Esophagus (tissue), 2 donors: ENCODE data around the gene EVX1. TPM values are rescaled to one million over a fixed set of nuclear protein-coding genes. Genes with fewer than 3 reads are reported as not detected.

Source experiments
- H3K27ac ChIP-seq, 2 donors: one replicate each; pipeline ENCODE4 v1.5.1; 2013; ENCODE audit warnings: low read depth in 2 of 2, mild to moderate bottlenecking in 2 of 2, inconsistent platforms in 1 of 2, low read length in 1 of 2, moderate library complexity in 1 of 2
- H3K27me3 ChIP-seq, 2 donors: one replicate each; pipeline ENCODE4 v1.6.1; 2013; ENCODE audit warnings: low read length in 2 of 2, control low read depth in 1 of 2, mild to moderate bottlenecking in 1 of 2; ENCODE audit not compliant: insufficient read depth in 2 of 2, control insufficient read depth in 1 of 2
- H3K36me3 ChIP-seq, 2 donors: one replicate each; pipeline ENCODE4 v1.6.1; 2013; ENCODE audit warnings: low read length in 1 of 2; ENCODE audit not compliant: control insufficient read depth in 2 of 2, insufficient read depth in 2 of 2
- H3K4me1 ChIP-seq, 2 donors: one replicate each; pipeline ENCODE4 v1.6.1; 2013; ENCODE audit warnings: low read length in 1 of 2; ENCODE audit not compliant: control insufficient read depth in 2 of 2, insufficient read depth in 2 of 2
- H3K4me3 ChIP-seq, 2 donors: one replicate each; pipeline ENCODE4 v1.5.1; 2013; ENCODE audit warnings: low read length in 2 of 2, mild to moderate bottlenecking in 2 of 2, low read depth in 1 of 2, moderate library complexity in 1 of 2
- H3K9me3 ChIP-seq, 2 donors: one replicate each; pipeline ENCODE4 v1.6.1; 2013; ENCODE audit warnings: mild to moderate bottlenecking in 2 of 2, low read depth in 1 of 2, low read length in 1 of 2, moderate library complexity in 1 of 2; ENCODE audit not compliant: control insufficient read depth in 2 of 2, insufficient read depth in 1 of 2
- WGBS, 2 donors: extraction: QIAGEN DNeasy Blood & Tissue Kit; methylation state at CpG; one replicate each; pipeline ENCODE4 v1.1.7; 2013; 5-methylcytosine and 5-hydroxymethylcytosine counted together
- polyA plus RNA-seq, 2 donors: library from polyadenylated mRNA; stranded (reverse); fragments of 200-250 nt; gene quantifications; one replicate each; pipeline ENCODE4 v1.2.3, GENCODE V29; 2013
- donor health status: healthy with polysubstance abuse.
- donor health status: Bipolar disorder and iron deficiency.

Gene EVX1
- polyA plus RNA-seq, 2 donors = not detected

DNA sequence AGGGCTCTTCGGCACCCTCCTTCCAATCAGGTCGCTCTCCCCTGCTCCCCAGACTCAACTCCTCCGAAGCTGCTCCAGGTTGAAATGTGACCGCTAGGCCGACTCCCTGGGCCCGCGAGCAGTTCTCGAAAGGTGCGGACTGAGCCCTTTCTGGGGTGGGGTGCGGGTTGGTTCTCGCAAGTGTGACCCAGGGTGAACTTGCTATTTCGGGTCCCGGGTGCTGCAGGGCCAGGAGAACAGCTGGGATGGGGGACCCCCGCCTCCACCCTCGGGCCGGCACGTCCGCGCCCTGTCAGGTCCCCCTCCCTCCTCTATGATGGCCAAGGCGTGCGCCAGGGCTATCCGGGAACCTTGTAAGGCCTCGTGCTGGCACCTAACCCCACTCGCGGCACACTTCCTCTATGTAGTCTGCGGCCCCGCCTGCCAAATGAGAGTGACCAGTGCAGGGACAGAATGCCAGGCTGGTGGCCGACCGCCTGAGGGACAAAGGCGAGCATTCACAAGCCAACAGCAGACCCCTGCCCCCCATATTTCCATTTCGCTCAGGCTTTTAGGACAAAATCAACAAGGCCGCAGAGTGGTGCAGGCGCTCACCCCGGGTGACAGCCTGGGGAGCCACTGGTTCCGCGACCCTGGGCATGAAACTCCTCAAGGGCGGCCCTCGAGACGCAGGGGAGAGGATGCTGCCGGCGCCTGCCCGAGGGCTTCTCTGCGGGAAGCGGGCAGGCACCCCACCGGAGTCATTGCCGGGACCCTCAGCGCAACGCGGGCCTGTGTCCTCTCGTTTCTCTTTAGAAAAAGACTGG, 29.0 kb upstream of the EVX1 start:
- WGBS, 2 donors = 46 to 53% methylated on average over 48 to 50 of the region's 50 CpGs
- Histone ChIP-seq H3K9me3 (no peaks in the 10 kb centered on the region), H3K27ac (no peak overlapping the region), H3K27me3 (peaks cover 8 to 31% of the 10 kb centered on the region in 2 donors), H3K36me3 (no peaks in the 10 kb centered on the region), H3K4me3 (no peak overlapping the region), H3K4me1 (peaks cover 2 to 4% of the 10 kb centered on the region in 2 donors)

DNA sequence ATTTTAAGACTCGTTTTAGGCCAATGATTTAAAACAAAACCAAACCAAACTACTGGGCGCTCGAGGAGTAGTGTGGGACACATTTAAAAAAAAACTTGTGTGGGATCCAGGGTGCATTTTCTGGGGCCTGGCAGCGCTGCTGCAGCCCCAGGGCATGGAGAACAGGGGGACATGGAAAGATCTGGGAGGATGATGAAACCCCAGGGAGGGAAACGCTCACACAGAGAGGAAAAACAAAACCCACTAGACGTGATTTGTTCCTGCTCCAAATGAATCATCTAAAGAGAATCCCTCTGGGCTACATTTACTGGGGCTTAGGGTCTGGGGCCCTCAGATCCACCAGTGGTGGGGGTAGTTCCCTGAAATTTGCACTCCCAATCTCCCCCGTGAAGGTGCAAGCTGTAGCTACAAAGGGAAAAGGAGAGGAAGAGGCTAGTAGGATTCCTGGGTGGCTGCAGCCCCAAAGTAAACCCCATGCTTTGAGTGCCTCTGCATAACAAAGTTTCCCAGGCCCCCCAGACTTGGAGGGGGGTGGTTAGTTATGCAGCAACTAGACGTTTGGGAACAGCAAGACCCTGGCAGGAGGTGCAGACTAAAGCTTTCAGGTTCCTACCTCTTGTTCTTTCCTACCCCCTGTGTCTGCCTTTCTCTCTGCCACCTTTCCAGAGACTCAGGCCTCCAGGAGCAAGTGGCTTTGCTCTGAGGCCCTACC, 28.2 kb upstream of the EVX1 start:
- Histone ChIP-seq H3K4me1 (peaks cover 2 to 4% of the 10 kb centered on the region in 2 donors), H3K4me3 (no peak overlapping the region), H3K9me3 (peaks cover 0 to 3% of the 10 kb centered on the region in 2 donors), H3K36me3 (no peaks in the 10 kb centered on the region), H3K27ac (no peak overlapping the region), H3K27me3 (peaks cover 3 to 25% of the 10 kb centered on the region in 2 donors)
- 62 to 69% methylated on average over 8 of the region's 8 CpGs for WGBS, 2 donors

DNA sequence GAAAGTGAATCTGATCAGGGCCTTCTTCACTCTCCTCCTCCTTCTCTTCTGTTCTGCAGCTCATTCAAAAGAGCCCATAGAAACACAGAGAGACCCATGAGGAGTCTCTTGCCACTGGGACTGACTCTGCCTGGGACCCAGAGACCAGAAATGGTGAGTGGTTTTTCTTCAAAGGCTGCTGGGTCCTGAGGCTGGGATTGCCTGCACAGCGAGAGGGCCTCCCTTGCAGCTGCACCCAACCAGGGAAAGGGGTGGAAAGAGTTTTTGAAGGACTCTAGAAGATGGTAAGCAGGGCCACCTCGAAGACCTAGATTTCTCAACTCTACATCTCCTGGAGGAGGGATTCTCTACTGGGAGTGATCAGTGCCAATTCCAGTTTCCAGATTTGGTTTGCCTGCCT, 27.2 kb upstream of the EVX1 start:
- H3K36me3 ChIP-seq = no peaks in the 10 kb centered on the region
- H3K27ac ChIP-seq = no peak overlapping the region
- whole genome bisulfite sequencing, 2 donors = 81 to 85% methylated on average over 2 of the region's 2 CpGs
- H3K27me3 ChIP-seq = peaks cover 13 to 31% of the 10 kb centered on the region in 2 donors
- H3K4me1 ChIP-seq = peaks cover 3 to 4% of the 10 kb centered on the region in 2 donors
- peaks cover 0 to 6% of the 10 kb centered on the region in 2 donors for H3K9me3 ChIP-seq
- H3K4me3 ChIP-seq = no peak overlapping the region

DNA sequence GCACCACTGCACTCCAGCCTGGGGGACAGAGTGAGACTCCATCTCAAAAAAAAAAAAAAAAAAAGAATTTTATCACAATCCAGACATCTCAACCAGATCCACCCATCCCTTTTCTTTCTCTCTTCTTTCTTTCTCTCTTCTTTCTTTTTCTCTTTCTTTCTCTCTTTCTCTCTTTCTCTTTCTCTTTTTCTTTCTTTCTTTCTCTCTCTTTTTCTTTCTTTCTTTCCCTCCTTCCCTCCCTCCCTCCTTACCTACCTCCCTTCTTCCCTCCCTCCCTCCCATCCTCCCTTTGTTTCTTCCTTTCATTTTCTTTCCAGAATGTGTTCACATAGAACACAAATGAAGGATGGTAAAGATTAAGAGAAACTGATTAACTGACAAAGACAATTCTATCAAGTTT, 24.7 kb upstream of the EVX1 start:
- Histone ChIP-seq H3K4me1 (peaks cover 2 to 4% of the 10 kb centered on the region in 2 donors), H3K9me3 (peaks cover 0 to 6% of the 10 kb centered on the region in 2 donors), H3K27me3 (peaks cover 13 to 27% of the 10 kb centered on the region in 2 donors), H3K4me3 (no peak overlapping the region), H3K27ac (no peak overlapping the region), H3K36me3 (no peaks in the 10 kb centered on the region)

DNA sequence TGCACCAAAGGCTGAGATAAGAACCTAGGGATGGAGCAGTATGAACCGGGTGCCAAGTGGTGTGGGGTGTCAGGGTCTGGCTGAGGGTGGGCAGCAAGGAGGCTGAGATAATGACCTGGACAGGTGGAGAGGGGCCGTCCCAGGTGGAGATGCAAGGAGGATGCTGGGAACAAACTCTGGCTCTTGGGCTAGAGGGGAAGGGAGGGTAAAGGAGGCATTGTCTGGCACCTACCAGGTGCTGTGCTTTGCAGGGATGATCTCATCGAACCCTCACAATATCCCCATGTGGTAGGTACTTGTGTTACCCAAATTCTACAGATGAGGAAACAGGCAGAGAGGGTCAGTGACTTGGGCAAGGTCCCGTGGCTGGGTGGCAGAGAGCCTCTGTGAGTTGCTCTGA, 22.8 kb upstream of the EVX1 start:
- H3K27ac ChIP-seq = no peak overlapping the region
- H3K4me3 ChIP-seq = no peak overlapping the region
- H3K9me3 ChIP-seq = peaks cover 0 to 6% of the 10 kb centered on the region in 2 donors
- no peaks in the 10 kb centered on the region for H3K36me3 ChIP-seq
- H3K4me1 ChIP-seq = peaks cover 0 to 2% of the 10 kb centered on the region in 2 donors
- H3K27me3 ChIP-seq = peaks cover 11 to 25% of the 10 kb centered on the region in 2 donors
- 71 to 74% methylated on average over 4 of the region's 4 CpGs for WGBS, 2 donors

DNA sequence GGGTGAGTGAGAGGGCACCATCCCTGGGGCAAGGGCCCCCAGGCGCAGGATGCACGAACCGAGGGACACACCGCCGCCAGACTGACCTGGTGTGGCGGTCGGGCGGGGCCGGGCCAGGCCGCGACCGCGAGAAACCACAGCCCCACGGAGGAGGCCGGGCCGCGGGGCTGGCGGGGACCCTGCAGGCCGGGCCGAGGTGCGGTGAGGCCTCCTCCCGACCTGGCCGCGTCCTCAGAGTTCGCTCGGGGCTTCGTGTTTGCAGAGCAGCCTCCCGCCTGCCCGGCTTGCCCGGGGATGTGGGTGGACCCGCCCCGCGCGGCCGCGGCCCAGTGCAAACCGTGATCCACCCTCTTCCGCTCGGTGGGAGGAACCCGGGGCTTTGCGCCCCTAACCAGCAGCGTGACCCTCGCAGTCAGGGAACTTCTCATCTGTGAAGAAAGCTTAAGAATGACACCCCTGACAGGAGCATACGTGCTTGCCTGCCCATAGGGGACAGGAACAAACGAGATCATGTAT, 22.1 kb upstream of the EVX1 start:
- Histone ChIP-seq H3K9me3 (peaks cover 0 to 6% of the 10 kb centered on the region in 2 donors), H3K4me1 (peaks cover 0 to 2% of the 10 kb centered on the region in 2 donors), H3K4me3 (no peak overlapping the region), H3K27me3 (peaks cover 11 to 27% of the 10 kb centered on the region in 2 donors), H3K36me3 (no peaks in the 10 kb centered on the region), H3K27ac (no peak overlapping the region)
- 12 to 13% methylated on average over 43 to 45 of the region's 45 CpGs for WGBS, 2 donors

DNA sequence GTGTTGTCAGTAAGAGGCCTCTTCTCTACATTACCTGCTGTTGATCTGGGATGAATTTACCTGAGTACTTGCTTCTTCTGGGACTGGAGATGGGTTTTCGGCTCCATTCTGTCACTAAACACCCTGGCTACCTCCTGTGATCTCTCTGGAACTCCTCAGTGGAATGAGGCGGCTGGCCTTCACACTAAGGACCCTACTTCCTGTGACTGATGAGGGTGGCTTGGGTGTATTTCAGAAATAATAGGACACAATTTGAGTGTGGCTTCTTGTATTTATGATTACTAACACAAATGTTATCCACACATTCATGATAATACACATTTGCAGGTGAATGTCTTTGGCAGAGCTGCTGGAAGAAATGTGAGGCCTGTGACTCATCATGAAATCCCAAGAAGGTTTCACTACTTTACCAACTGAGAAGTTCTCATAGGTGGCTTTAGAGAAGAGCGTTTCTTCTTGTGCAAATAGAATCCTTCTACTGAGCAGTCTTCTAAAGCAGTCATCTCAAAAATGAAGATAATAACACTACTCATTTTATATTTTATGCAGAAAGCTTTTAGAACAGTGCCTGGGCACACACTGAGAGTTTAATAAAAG, 21.3 kb upstream of the EVX1 start:
- Histone ChIP-seq H3K4me1 (peaks cover 0 to 2% of the 10 kb centered on the region in 2 donors), H3K27me3 (peaks cover 11 to 25% of the 10 kb centered on the region in 2 donors), H3K9me3 (peaks cover 0 to 6% of the 10 kb centered on the region in 2 donors), H3K4me3 (no peak overlapping the region), H3K27ac (no peak overlapping the region), H3K36me3 (no peaks in the 10 kb centered on the region)
- 90 to 91% methylated on average over 3 of the region's 3 CpGs for WGBS, 2 donors

DNA sequence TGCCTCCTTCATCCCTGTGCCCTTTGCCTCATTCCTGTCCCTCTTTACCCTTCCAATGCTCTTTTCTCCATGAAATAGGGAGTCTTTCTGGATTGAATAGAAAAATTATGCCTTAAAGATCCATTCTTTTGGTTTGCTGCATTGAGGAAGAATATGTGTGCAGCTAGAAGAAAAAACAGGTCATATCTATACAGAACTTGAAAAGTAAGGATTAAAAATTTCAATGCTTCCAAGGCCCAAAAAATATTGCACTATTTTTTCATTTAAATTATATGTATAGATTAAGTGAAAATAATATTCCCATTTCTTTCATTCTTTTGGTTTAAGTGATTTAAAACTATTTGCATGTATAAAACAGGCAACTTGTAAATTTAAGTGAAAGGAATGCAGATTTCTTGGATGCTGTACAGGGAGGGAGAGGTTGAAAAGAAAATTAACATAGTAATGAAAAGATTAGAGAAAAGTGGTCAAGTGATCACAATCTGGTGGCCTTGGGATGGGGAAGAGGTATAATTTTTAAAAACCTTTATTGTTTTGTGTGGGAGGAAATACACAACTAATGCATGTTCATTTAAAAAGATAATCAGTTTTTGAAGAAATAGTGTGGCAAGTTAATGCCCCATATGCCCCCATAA, 18.5 kb upstream of the EVX1 start:
- peaks cover 0 to 6% of the 10 kb centered on the region in 2 donors for H3K9me3 ChIP-seq
- H3K27ac ChIP-seq = no peak overlapping the region
- no peak overlapping the region for H3K4me3 ChIP-seq
- no peaks in the 10 kb centered on the region for H3K36me3 ChIP-seq
- H3K4me1 ChIP-seq = peaks cover 0 to 2% of the 10 kb centered on the region in 2 donors
- H3K27me3 ChIP-seq = peaks cover 11 to 25% of the 10 kb centered on the region in 2 donors
